Measurements from ENCODE around the gene CCDC78. TPM values are rescaled to one million over a fixed set of nuclear protein-coding genes. Genes with fewer than 3 reads are reported as not detected.

Gene CCDC78
- total RNA-seq, 2 experiments from 2014 or later = 1.2 to 2.7 TPM

GRCh38 chr16:747978-748746 is 21.9 kb upstream of the CCDC78 start:
- Mint-ChIP-seq H3K27ac (no peak overlapping the region), H3K27me3 (no peaks in the 10 kb centered on the region), H3K4me1 (ENCODE audit: low read depth) (no peaks in the 10 kb centered on the region), H3K36me3 (ENCODE audit: low read depth) (no peaks in the 10 kb centered on the region), H3K4me3 (no peak overlapping the region), H3K9me3 (no peaks in the 10 kb centered on the region)
- H3K4me1 ChIP-seq (ENCODE audit: insufficient read depth, low read length) = no peaks in the 10 kb centered on the region
- no peaks in the 10 kb centered on the region for H3K9me3 ChIP-seq (ENCODE audit: control insufficient read depth in 1 of 2, insufficient read depth in 1 of 2, low read length in 2 of 2)
- no peaks in the 10 kb centered on the region for H3K27me3 ChIP-seq (ENCODE audit: control insufficient read depth in 1 of 2, insufficient read depth in 2 of 2, low read length in 2 of 2)
- DNase-seq (no peak), ATAC-seq (ENCODE audit: poor library complexity) (no peak)
- ChIA-PET POLR2A (no interaction called here), CTCF (no interaction called here)
- intact Hi-C loops (cut with DNase I, micrococcal nuclease) = no loop called here
- TF ChIP-seq CTCF (IDR thresholded peaks at IDR 0.05) = no peak
- no peak overlapping the region for H3K27ac ChIP-seq (ENCODE audit: low read depth in 1 of 2, low read length in 2 of 2)
- H3K4me3 ChIP-seq (ENCODE audit: low read length) = no peak overlapping the region
- no peaks in the 10 kb centered on the region for H3K36me3 ChIP-seq (ENCODE audit: insufficient read depth, low read length)

GRCh38 chr16:746637-747036 is 20.4 kb upstream of the CCDC78 start:
- H3K9me3 ChIP-seq (ENCODE audit: control insufficient read depth in 1 of 2, insufficient read depth in 1 of 2, low read length in 2 of 2) = no peaks in the 10 kb centered on the region
- H3K27me3 Mint-ChIP-seq = no peaks in the 10 kb centered on the region
- H3K36me3 ChIP-seq (ENCODE audit: insufficient read depth, low read length) = no peaks in the 10 kb centered on the region
- DNase-seq = no peak
- no peak overlapping the region for H3K27ac ChIP-seq (ENCODE audit: low read depth in 1 of 2, low read length in 2 of 2)
- no peak for TF ChIP-seq CTCF (IDR thresholded peaks at IDR 0.05)
- H3K4me1 ChIP-seq (ENCODE audit: insufficient read depth, low read length) = no peaks in the 10 kb centered on the region
- intact Hi-C loops (cut with DNase I, micrococcal nuclease) = no loop called here
- POLR2A ChIA-PET = no interaction called here
- no peak for ATAC-seq (ENCODE audit: poor library complexity)
- no peaks in the 10 kb centered on the region for H3K27me3 ChIP-seq (ENCODE audit: control insufficient read depth in 1 of 2, insufficient read depth in 2 of 2, low read length in 2 of 2)
- no peak overlapping the region for H3K27ac Mint-ChIP-seq
- no peaks in the 10 kb centered on the region for H3K4me1 Mint-ChIP-seq (ENCODE audit: low read depth)
- no peaks in the 10 kb centered on the region for H3K36me3 Mint-ChIP-seq (ENCODE audit: low read depth)
- CTCF ChIA-PET = no interaction called here
- H3K9me3 Mint-ChIP-seq = no peaks in the 10 kb centered on the region
- H3K4me3 ChIP-seq (ENCODE audit: low read length) = no peak overlapping the region
- no peak overlapping the region for H3K4me3 Mint-ChIP-seq

- no peak overlapping the region for H3K27ac ChIP-seq (ENCODE audit: low read depth in 1 of 2, low read length in 2 of 2)
- no peaks in the 10 kb centered on the region for H3K9me3 ChIP-seq (ENCODE audit: control insufficient read depth in 1 of 2, insufficient read depth in 1 of 2, low read length in 2 of 2)
- peak in 1 of 14 experiments; percentile 26 for DNase-seq
- Mint-ChIP-seq H3K9me3 (no peaks in the 10 kb centered on the region), H3K27ac (no peak overlapping the region), H3K36me3 (ENCODE audit: low read depth) (no peaks in the 10 kb centered on the region), H3K4me1 (ENCODE audit: low read depth) (no peaks in the 10 kb centered on the region), H3K27me3 (no peaks in the 10 kb centered on the region), H3K4me3 (no peak overlapping the region)
- H3K4me3 ChIP-seq (ENCODE audit: low read length) = no peak overlapping the region
- no peak for TF ChIP-seq CTCF (IDR thresholded peaks at IDR 0.05)
- no peak for ATAC-seq (ENCODE audit: poor library complexity)
- POLR2A ChIA-PET = no interaction called here
- CTCF ChIA-PET = no interaction called here
- H3K36me3 ChIP-seq (ENCODE audit: insufficient read depth, low read length) = no peaks in the 10 kb centered on the region
- peaks cover 6% of the 10 kb centered on the region for H3K4me1 ChIP-seq (ENCODE audit: insufficient read depth, low read length)
- intact Hi-C loops (cut with DNase I, micrococcal nuclease) = no loop called here
- no peaks in the 10 kb centered on the region for H3K27me3 ChIP-seq (ENCODE audit: control insufficient read depth in 1 of 2, insufficient read depth in 2 of 2, low read length in 2 of 2)
Observed at GRCh38 chr16:745739-746138, 19.5 kb upstream of the CCDC78 start.
